Osteocyte (in vitro differentiated cells): ENCODE results near the gene KCNH5. TPM values are rescaled to one million over a fixed set of nuclear protein-coding genes. Genes with fewer than 3 reads are reported as not detected.

Source experiments
- DNase-seq: peaks from one replicate; pipeline ENCODE4 v3.0.0; 2021; ENCODE audit warnings: mixed read lengths; ENCODE audit not compliant: unreplicated experiment; ENCODE audit errors: extremely low spot score
- H3K27ac Mint-ChIP-seq: one replicate; pipeline ENCODE4 v1.8.0; 2021; ENCODE audit warnings: mild to moderate bottlenecking, mixed read lengths; ENCODE audit not compliant: unreplicated experiment
- H3K27me3 Mint-ChIP-seq: one replicate; pipeline ENCODE4 v1.8.0; 2021; ENCODE audit warnings: mixed read lengths; ENCODE audit not compliant: unreplicated experiment
- H3K36me3 Mint-ChIP-seq: one replicate; pipeline ENCODE4 v1.8.0; 2021; ENCODE audit warnings: mixed read lengths; ENCODE audit not compliant: unreplicated experiment
- H3K4me1 Mint-ChIP-seq: one replicate; pipeline ENCODE4 v1.8.0; 2021; ENCODE audit warnings: mixed read lengths; ENCODE audit not compliant: unreplicated experiment
- H3K4me3 Mint-ChIP-seq: one replicate; pipeline ENCODE4 v1.8.0; 2021; ENCODE audit warnings: mild to moderate bottlenecking, moderate library complexity, mixed read lengths; ENCODE audit not compliant: unreplicated experiment
- H3K9me3 Mint-ChIP-seq: one replicate; pipeline ENCODE4 v1.8.0; 2021; ENCODE audit warnings: mixed read lengths; ENCODE audit not compliant: unreplicated experiment
- CTCF ChIP-seq: fragments of 200-600 bp; sonication (generic); IDR thresholded peaks from 2 replicates; pipeline ENCODE4 v1.5.0; 2021; ENCODE audit warnings: antibody characterized with exemption, mild to moderate bottlenecking, moderate library complexity
- total RNA-seq: library from RNA; stranded (reverse); gene quantifications from 2 replicates; pipeline ENCODE4 v1.2.1, GENCODE V29; 2021

KCNH5 gene
- total RNA-seq, 1 donor from 2014 or later, result not detected

- no peak for TF ChIP-seq CTCF
- H3K27me3 Mint-ChIP-seq, result no peaks in the 10 kb centered on the region
- H3K9me3 Mint-ChIP-seq, result no peaks in the 10 kb centered on the region
- H3K36me3 Mint-ChIP-seq, result no peaks in the 10 kb centered on the region
- H3K4me3 Mint-ChIP-seq, result no peak overlapping the region
- no peak overlapping the region for H3K27ac Mint-ChIP-seq
- DNase-seq, result no peak
- no peaks in the 10 kb centered on the region for H3K4me1 Mint-ChIP-seq
Measured at GRCh38 chr14:62654641-62655040, 390.6 kb downstream of the KCNH5 start.

Other genes with a start within 250 kb of the KCNH5 start
- 63.6 and 69.7 TPM in 2 replicates for gene RHOJ, start 159.0 kb upstream of the KCNH5 start, total RNA-seq